Motor neuron (in vitro differentiated cells): ENCODE measurements around the gene CSTB. TPM values are rescaled to one million over a fixed set of nuclear protein-coding genes. Genes with fewer than 3 reads are reported as not detected.

ENCODE experiments used
- ATAC-seq, 8 experiments: fragments of 200-7000 bp; cut with Tn5 transposase; replicated peaks in 6 of 8; 2 replicates each; pipeline ENCODE4 v1.8.0; 2021; ENCODE audit warnings: mild to moderate bottlenecking in 8 of 8, moderate library complexity in 8 of 8
- H3K27ac ChIP-seq, 2 donors: fragments of 250-450 bp; sonication (Bioruptor Pico); 2 replicates each; pipeline ENCODE4 v1.9.0; 2021; ENCODE audit warnings: antibody characterized with exemption in 2 of 2, mild to moderate bottlenecking in 2 of 2, moderate library complexity in 1 of 2
- H3K4me1 ChIP-seq, 2 donors: fragments of 250-450 bp; sonication (Bioruptor Pico); replicated peaks in 1 of 2; 2 replicates each; pipeline ENCODE4 v1.6.1; 2021; ENCODE audit warnings: antibody characterized with exemption in 2 of 2, mild to moderate bottlenecking in 2 of 2, moderate library complexity in 1 of 2
- H3K4me3 ChIP-seq, 5 donors: fragments of 250-450 bp; sonication (Bioruptor Pico); 2 replicates each; pipeline ENCODE4 v1.9.0; 2021; ENCODE audit warnings: antibody characterized with exemption in 5 of 5, mild to moderate bottlenecking in 5 of 5, moderate library complexity in 4 of 5
- WGBS, 10 experiments: fragments of 450-650 bp; shearing (Covaris generic); methylation state at CpG; one replicate each; pipeline ENCODE4 v1.0.0; 2022; 5-methylcytosine and 5-hydroxymethylcytosine counted together
- in situ Hi-C, 9 experiments: fragments of 400-800 bp; cut with MboI; loops; one replicate each; pipeline ENCODE4 v1.15.0; 2021; ENCODE audit warnings: low sequenced_read_pairs in 9 of 9, low pct_unique_long_range_greater_than_20kb in 2 of 9; ENCODE audit not compliant: unreplicated experiment in 9 of 9
- total RNA-seq, 8 experiments: library from RNA; unstranded; fragments of 300-600 nt; gene quantifications; 2 replicates each; pipeline versions ENCODE4 v1.2.3 to v1.2.4, GENCODE V29; 2022

The CSTB gene
- total RNA-seq, 8 experiments from 2014 or later, result 11.8 to 41.3 (median 24.3) TPM

GRCh38 chr21:43767984-43768867 lies 7.9 kb downstream of the CSTB start:
- no peak overlapping the region for H3K4me3 ChIP-seq
- in situ Hi-C loops, result no loop called here
- 13 to 67% (median 40%) methylated on average over 3 to 10 of the region's 34 CpGs; no CpG with 5 or more reads in 6 of the 10 experiments for WGBS, 10 experiments
- H3K27ac ChIP-seq, result peak overlapping the region in 1 of 2 donors; percentile 22
- ATAC-seq, result peak; percentile 52 to 90 (median 70)
- peaks cover 19 to 26% of the 10 kb centered on the region in 2 donors for H3K4me1 ChIP-seq

- no peak for ATAC-seq
- H3K4me1 ChIP-seq, result peaks cover 19 to 26% of the 10 kb centered on the region in 2 donors
- no peak overlapping the region for H3K4me3 ChIP-seq
- WGBS, 10 experiments, result 96 to 100% (median 100%) methylated on average over 1 to 5 of the region's 15 CpGs; no CpG with 5 or more reads in 6 of the 10 experiments
- in situ Hi-C loops, result no loop called here
- peak overlapping the region in 1 of 2 donors; percentile 22 for H3K27ac ChIP-seq
These were observed 8.6 kb downstream of the CSTB start for GRCh38 chr21:43767498-43767983.

- H3K4me3 ChIP-seq, result no peak overlapping the region
- peak in 5 of 8 experiments; percentile 24 to 56 (median 35) for ATAC-seq
- H3K4me1 ChIP-seq, result peaks cover 19 to 26% of the 10 kb centered on the region in 2 donors
- peak overlapping the region in 1 of 2 donors; percentile 42 for H3K27ac ChIP-seq
- 20 to 100% (median 90%) methylated on average over 1 to 21 of the region's 34 CpGs; no CpG with 5 or more reads in 2 of the 10 experiments for WGBS, 10 experiments
- in situ Hi-C loops, result no loop called here
These were observed 9.2 kb downstream of the CSTB start for GRCh38 chr21:43766734-43767497.

- 48 to 100% (median 93%) methylated on average over 1 to 7 of the region's 19 CpGs; no CpG with 5 or more reads in 4 of the 10 experiments for WGBS, 10 experiments
- ATAC-seq, result no peak
- Histone ChIP-seq H3K4me1 (peaks cover 19 to 26% of the 10 kb centered on the region in 2 donors), H3K4me3 (no peak overlapping the region), H3K27ac (no peak overlapping the region)
- in situ Hi-C loops, result no loop called here
These were observed 11.3 kb downstream of the CSTB start for GRCh38 chr21:43764576-43765495.

- ATAC-seq, result no peak
- H3K4me1 ChIP-seq, result peaks cover 19 to 26% of the 10 kb centered on the region in 2 donors
- WGBS, 10 experiments, result 50 to 100% (median 89%) methylated on average over 1 to 5 of the region's 10 CpGs; no CpG with 5 or more reads in 4 of the 10 experiments
- no peak overlapping the region for H3K4me3 ChIP-seq
- in situ Hi-C loops, result no loop called here
- no peak overlapping the region for H3K27ac ChIP-seq
These were observed 12.1 kb downstream of the CSTB start for GRCh38 chr21:43763901-43764523.

- Histone ChIP-seq H3K27ac (no peak overlapping the region), H3K4me1 (peaks cover 13% of the 10 kb centered on the region in 2 donors), H3K4me3 (no peak overlapping the region)
- ATAC-seq, result no peak
- 92 to 100% (median 100%) methylated on average over 1 to 2 of the region's 15 CpGs; no CpG with 5 or more reads in 5 of the 10 experiments for WGBS, 10 experiments
- in situ Hi-C loops, result no loop called here
These were observed 13.6 kb downstream of the CSTB start for GRCh38 chr21:43762303-43763128.

GRCh38 chr21:43761886-43762285 lies 14.2 kb downstream of the CSTB start:
- in situ Hi-C loops, result no loop called here
- 80 to 100% (median 96%) methylated on average over 1 to 10 of the region's 18 CpGs; no CpG with 5 or more reads in 4 of the 10 experiments for WGBS, 10 experiments
- Histone ChIP-seq H3K27ac (no peak overlapping the region), H3K4me3 (no peak overlapping the region), H3K4me1 (peaks cover 7 to 9% of the 10 kb centered on the region in 2 donors)
- ATAC-seq, result no peak

GRCh38 chr21:43760391-43760958 lies 15.6 kb downstream of the CSTB start:
- H3K4me1 ChIP-seq, result peaks cover 0 to 5% of the 10 kb centered on the region in 2 donors
- H3K27ac ChIP-seq, result no peak overlapping the region
- in situ Hi-C loops, result no loop called here
- no peak overlapping the region for H3K4me3 ChIP-seq
- no peak for ATAC-seq
- 83 to 100% (median 90%) methylated on average over 1 to 12 of the region's 22 CpGs; no CpG with 5 or more reads in 3 of the 10 experiments for WGBS, 10 experiments

- 95 to 100% (median 100%) methylated on average over 1 to 7 of the region's 19 CpGs; no CpG with 5 or more reads in 7 of the 10 experiments for WGBS, 10 experiments
- Histone ChIP-seq H3K4me3 (no peak overlapping the region), H3K27ac (no peak overlapping the region), H3K4me1 (peaks cover 0 to 5% of the 10 kb centered on the region in 2 donors)
- ATAC-seq, result no peak
- in situ Hi-C loops, result no loop called here
These were observed 16.5 kb downstream of the CSTB start for GRCh38 chr21:43759651-43760050.

- Histone ChIP-seq H3K4me3 (no peak overlapping the region), H3K27ac (no peak overlapping the region), H3K4me1 (peaks cover 0 to 5% of the 10 kb centered on the region in 2 donors)
- ATAC-seq, result no peak
- 67 to 93% (median 87%) methylated on average over 3 to 10 of the region's 10 CpGs for WGBS, 10 experiments
- in situ Hi-C loops, result no loop called here
These were observed 17.3 kb downstream of the CSTB start for GRCh38 chr21:43758811-43759210.

GRCh38 chr21:43758111-43758641 lies 17.9 kb downstream of the CSTB start:
- in situ Hi-C loops, result no loop called here
- ATAC-seq, result peak in 2 of 8 experiments; percentile 16 to 25
- WGBS, 10 experiments, result 38 to 100% (median 78%) methylated on average over 2 to 10 of the region's 18 CpGs; no CpG with 5 or more reads in 1 of the 10 experiments
- no peak overlapping the region for H3K27ac ChIP-seq
- H3K4me3 ChIP-seq, result no peak overlapping the region
- peaks cover 0 to 5% of the 10 kb centered on the region in 2 donors for H3K4me1 ChIP-seq
